AG08396 (cell line): ENCODE results near the gene C4A.
"Not testable (repeated sequence)": the region's sequence is repeated elsewhere in the genome, so short reads cannot be mapped to it uniquely, and the experiment has no call there.

Experiments
- DNase-seq: peaks from one replicate; pipeline ENCODE4 v3.0.0; 2012; ENCODE audit warnings: low spot score, mixed read lengths

The C4A gene

DNA sequence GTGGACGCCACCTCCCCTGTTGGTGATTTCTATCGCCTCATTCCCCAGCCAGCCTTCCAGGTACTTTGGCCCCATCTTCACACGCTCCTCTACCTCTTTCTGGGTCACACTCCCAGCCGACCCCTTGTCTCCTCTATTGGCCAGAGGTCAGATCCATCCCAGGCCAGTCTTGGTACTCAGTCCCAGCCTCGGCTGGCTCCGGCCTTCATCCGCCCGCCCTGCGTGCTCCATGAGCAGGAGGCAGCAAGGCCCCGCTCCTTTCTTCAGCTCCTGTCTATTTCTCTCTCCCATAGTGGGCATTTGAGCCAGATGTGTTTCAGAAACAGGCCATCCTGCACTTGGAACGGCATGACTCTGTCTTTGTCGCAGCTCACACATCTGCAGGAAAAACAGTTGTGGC lies 20.2 kb upstream of the C4A start:
- no peak for DNase-seq

GRCh38 chr6:31963921-31964320 lies 17.9 kb upstream of the C4A start:
- no peak for DNase-seq

GRCh38 chr6:31965700-31966099 lies 16.2 kb upstream of the C4A start:
- no peak for DNase-seq

GRCh38 chr6:31966506-31966905 lies 15.4 kb upstream of the C4A start:
- DNase-seq, result no peak

DNA sequence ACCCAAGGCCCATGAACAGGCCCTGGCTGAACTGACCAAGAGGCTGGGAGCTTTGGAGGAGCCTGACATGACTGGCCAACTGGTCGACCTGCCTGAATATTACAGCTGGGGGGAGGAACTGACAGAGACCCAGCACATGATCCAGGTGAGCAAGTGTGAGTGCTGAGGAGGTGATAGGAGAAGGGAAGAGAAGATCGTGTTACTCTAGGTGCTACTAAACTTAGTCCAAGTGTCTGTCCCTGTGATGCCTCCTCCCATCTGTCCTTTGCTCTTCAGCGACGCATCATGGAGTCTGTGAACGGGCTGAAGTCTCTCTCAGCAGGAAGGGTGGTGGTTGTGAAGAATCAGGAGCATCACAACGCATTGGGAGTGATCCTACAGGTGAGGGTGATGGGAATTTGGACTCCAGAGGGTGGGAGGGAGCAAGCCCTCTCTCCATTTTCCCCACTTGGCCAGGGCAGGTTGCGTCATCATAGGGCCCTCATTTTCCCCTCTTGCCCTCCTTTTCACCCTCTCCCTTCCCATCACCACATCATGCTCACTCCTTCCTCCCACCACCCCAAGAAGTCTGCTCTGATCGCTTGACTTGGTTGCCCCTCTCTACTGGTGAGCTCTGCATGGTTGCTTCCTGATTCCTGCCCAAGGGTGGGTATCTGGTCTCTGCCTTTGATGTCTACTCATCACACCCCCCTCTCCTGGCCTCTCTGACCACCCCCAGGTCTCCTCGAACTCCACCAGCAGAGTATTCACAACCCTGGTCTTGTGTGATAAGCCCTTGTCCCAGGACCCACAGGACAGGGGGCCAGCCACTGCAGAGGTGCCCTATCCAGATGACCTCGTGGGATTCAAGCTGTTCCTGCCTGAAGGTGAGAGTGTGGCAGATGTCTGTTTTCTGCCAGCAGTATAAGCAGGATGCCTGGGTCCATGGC lies 14.6 kb upstream of the C4A start:
- no peak for DNase-seq

GRCh38 chr6:31967926-31968320 lies 13.9 kb upstream of the C4A start:
- no peak for DNase-seq

- DNase-seq, result no peak
These were observed 13.5 kb upstream of the C4A start for GRCh38 chr6:31968326-31968725.

DNA sequence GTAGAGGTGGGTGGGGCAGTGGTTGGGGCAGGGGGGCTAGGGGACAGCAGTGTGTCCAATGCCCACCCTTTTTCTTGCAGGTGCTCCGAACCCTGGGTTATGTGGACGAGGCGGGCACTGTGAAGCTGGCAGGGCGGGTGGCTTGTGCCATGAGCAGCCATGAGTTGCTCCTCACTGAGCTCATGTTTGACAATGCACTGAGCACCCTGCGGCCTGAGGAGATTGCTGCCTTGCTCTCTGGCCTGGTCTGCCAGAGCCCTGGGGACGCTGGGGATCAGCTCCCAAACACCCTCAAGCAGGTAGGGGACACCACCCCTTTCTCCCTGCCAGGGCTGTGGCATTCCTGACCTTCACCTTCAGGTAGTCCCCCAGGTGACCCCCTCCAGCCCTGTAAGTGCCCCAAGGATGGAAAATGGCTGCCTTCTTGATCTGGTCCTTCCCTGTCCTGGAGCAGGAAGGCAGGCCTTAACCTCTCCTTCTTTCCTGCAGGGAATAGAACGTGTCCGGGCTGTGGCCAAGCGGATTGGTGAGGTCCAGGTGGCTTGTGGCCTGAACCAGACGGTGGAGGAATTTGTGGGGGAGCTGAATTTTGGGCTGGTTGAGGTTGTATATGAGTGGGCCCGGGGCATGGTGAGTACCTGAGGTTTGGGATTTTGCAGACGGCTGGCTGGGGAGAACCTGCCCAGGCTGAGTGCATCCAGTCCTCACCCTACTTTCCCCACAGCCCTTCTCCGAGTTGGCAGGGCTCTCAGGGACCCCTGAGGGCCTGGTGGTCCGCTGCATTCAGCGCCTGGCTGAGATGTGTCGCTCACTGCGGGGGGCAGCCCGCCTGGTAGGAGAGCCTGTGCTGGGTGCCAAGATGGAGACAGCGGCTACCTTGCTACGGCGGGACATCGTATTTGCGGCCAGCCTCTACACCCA lies 12.8 kb upstream of the C4A start:
- DNase-seq, result no peak

- DNase-seq, result peak; percentile 39
These were observed 11.9 kb upstream of the C4A start for GRCh38 chr6:31969712-31970603.

DNA sequence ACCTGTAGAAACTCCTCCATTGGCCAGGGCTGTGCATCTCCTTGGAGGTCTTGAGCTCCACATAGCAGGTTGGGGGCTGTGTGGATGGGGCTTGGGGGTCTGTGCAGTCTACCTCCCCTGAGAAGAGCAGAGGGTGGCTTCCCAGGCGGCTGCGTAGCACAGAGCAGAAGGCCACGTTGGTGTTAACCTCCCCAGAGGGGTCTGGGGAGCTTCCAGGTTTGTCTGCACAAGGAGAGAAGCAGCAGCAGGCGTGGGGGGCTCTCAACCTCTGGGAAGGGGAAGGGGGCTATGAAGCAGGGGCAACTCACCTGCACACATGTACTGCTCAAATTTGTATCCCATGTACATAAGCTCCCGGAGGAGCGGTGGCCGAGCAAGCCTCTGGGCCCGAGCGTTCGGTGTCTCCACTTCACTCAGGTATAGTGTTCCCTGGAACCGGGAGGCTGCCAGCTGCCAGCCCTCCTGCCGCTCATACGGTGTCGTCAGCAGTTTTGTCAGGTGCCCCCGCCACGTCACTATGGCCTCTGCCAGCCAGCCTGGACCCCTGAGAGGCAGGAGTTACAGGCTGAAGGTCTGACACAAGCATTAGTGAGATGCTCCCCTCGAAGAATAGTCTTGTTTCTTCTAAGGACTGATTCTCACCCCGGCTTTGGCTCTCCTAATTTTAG lies 11.1 kb upstream of the C4A start:
- DNase-seq, result no peak

GRCh38 chr6:31971279-31971992 lies 10.4 kb upstream of the C4A start:
- no peak for DNase-seq

DNA sequence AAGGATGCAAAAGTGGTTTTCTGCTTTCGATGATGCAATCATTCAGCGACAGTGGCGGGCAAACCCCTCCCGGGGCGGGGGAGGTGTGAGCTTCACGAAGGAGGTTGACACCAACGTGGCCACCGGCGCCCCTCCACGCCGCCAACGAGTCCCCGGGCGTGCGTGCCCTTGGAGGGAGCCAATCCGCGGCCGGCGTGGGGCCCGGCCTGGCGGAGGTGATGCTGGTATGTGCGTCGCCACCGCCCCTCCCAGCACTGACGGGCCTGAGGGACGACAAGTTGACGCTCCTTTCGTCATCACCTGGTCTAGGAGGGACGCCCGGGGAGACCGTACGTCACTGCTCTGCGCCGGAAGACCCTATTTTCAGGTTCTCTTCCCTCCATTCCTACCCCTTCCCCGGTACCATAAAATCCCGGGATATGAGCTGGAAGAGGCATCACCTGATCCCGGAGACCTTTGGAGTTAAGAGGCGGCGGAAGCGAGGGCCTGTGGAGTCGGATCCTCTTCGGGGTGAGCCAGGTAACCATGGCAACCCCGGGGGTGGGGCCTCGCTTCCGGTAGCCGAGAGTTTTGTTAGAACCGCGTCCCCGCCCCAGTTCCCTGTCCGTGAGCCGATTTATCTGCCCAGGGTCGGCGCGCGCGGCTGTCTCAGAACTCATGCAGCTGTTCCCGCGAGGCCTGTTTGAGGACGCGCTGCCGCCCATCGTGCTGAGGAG lies 9.7 kb upstream of the C4A start, which contains the start of gene DXO:
Gene DXO, minus strand, starts transcription at position 146 of the 716 bp plus-strand sequence. CDS start 463 bp downstream, outside the sequence.
- DNase-seq, result peak; percentile 99

DNA sequence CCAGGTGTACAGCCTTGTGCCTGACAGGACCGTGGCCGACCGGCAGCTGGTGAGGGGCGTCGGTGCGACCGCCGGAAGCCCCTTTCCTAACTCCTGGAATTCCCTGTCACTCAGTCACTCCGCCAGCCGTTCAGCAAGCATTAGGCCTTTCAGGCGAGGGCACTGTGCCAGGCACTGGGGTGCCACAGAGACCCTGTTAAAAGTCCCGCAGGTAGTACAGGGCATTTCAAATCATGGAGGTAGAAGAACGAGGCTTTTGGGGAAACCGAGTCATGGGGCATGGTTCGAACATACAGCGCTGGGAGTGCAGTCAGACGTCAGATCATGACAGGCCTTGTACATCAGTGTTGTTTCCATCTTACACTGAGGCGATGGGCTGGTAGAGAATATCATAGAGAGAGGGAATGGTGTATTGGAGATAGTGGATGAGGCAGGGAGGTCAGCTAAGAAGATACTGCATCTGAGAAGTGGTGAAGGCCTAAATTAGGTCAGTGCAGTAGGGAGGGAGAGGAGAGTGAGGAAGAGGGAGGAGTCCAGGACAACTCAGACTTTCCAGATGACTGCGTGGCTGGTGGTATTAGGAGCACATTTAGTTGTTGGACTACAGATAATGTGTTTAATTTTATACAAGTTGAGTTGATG lies 9.0 kb upstream of the C4A start:
- peak; percentile 73 for DNase-seq

DNA sequence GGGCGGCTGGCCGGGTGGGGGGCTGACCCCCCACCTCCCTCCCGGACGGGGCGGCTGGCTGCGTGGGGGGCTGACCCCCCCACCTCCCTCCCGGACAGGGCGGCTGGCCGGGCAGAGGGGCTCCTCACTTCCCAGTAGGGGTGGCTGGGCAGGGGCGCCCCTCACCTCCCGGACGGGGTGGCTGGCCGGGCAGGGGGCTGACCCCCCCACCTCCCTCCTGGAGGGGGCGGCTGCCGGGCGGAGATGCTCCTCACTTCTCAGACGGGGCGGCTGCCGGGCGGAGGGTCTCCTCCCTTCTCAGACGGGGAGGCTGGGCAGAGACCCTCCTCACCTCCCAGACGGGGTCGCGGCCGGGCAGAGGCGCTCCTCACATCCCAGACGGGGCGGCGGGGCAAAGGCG lies 5.8 kb upstream of the C4A start:
- not testable (repeated sequence) for DNase-seq

DNA sequence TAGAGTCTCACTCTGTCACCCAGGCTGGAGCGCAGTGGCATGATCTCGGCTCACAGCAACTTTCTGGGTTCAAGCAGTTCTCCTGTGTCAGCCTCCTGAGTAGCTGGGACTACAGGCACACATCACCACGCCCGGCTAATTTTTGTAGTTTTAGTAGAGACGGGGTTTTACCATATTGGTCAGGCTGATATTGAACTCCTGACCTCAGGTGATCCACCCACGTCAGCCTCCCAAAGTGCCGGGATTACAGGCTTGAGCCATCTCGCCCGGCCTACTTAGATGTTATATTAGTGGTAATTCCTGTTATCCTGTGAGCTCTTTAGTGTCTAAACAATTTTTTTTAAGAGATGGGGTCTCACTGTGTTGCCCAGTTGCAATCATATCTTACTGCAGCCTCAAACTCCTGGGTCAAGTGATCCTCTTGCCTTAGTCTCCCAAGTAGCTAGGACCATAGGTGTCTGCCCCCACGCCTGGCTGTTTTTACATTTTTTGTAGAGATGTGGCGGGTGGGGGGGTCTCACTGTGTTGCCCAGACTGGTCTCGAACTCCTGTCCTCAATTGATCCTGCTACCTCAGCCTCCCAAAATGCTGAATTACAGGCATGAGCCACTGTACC lies 3.9 kb upstream of the C4A start:
- no peak for DNase-seq

- no peak for DNase-seq
These were observed 3.0 kb upstream of the C4A start for GRCh38 chr6:31978831-31979230.

DNA sequence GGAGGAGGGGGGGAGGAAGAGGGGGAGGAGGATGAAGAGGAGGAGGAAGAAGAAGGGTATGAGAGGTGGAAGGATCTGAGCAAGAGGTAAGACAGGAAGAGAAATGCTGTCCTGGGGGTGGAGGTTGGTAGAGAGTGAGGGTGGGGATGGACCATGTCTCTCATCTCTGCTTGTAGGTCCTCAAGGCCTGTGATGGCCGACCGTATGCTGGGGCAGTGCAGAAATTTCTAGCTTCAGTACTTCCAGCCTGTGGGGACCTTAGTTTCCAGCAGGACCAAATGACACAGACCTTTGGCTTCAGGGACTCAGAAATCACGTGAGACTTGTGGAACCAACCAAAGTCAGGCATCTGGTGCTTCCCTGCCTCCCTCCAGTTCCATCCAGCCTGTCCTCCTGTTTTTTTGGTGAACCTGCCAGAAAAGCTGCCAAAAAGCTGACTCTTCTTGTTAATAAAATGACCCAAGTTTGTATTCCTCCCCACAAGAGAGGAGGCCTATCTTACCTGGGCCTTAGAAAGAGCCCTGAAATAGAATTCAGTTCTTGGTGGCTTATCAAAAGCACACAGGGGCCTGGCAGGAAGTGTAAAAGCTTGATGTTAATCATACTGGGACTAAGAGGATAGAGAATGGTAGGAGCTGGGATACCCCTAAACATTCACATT lies 2.5 kb upstream of the C4A start:
- no peak for DNase-seq

- DNase-seq, result not testable (repeated sequence)
These were observed 1.5 kb upstream of the C4A start for GRCh38 chr6:31980195-31980876.
